NOMO-1 treated with DMSO at 0.1 percent for 48 hours (cell line): ENCODE data around the gene LPP.

Source experiments
- DNase-seq: peaks from one replicate; lab custom pipeline; 2025; ENCODE audit not compliant: unreplicated experiment; lab: John Stamatoyannopoulos, UW

The LPP gene

GRCh38 chr3:188533612-188534357 lies 379.8 kb downstream of the LPP start:
- no peak for DNase-seq

- DNase-seq: no peak
Measured at GRCh38 chr3:188534633-188535032, 380.7 kb downstream of the LPP start.

- peak; percentile 33 for DNase-seq
Measured at GRCh38 chr3:188537606-188538005, 383.6 kb downstream of the LPP start.

GRCh38 chr3:188539037-188539436 lies 385.1 kb downstream of the LPP start:
- no peak for DNase-seq

DNA sequence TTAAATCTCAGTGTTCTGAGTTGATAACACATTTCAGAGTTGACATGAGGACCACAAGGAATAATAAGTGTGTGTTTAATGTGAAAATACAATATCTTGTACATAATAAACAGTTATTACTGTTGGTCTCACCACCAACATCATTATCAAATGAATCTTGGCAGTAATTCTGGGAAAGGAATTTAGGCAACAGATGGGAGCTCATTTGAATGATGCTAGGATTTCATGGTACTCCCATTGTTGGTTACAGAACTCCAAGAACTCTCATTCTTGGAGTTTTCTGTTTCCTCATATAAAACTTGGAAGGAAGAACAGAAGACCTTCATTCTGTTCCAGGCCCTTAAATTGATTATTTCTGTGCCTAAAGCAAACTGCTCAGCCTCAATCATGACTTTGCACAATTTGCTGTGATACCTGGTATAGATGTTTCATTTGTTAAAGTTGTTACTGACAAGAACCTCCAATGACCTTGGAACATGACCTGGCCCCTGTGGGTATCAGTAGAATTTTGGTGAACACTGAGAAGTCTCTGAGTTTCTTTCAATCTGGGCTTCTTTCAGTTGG lies 385.8 kb downstream of the LPP start:
- no peak for DNase-seq

DNA sequence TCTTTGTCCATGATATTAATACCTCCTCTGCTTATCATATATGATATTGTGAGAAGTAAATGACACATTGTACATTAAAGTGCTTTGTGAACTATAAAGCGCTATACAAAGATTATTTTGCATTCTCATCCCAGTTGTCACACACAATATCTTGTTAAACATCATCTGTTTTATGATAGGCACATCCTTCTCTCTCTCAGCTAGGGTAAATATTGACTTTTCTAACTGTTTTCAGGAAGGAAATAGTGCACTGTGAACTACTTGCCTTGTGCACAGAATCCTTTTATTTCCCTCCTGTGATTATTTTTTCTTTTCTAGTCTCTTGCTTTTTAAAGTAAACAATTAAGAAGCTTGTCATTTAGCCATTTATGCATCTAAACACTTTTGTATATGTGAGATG lies 388.2 kb downstream of the LPP start:
- no peak for DNase-seq

- no peak for DNase-seq
Measured at GRCh38 chr3:188544012-188544411, 390.1 kb downstream of the LPP start.

GRCh38 chr3:188546835-188547670 lies 393.1 kb downstream of the LPP start:
- no peak for DNase-seq

DNA sequence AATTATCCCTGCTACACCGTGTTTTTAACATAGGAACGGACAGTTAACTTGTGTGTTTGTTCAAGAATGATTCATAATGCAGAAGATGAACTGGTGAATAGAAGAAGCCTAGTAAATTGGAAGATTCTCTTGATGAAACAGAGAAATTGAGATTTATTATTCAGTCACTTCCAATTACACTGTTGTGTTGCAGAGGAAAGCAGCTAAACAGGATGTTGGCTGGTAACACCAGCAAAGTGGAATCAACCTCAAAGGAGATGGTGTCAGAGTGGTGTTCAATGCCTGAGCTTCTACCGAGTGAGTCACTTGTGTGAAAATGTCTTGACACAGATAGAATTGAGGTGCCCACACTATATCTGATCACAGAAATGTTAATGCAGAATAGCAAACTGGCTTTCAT lies 399.6 kb downstream of the LPP start:
- no peak for DNase-seq

GRCh38 chr3:188554404-188554803 lies 400.4 kb downstream of the LPP start:
- DNase-seq: no peak

- peak; percentile 6 for DNase-seq
Measured at GRCh38 chr3:188557235-188557634, 403.3 kb downstream of the LPP start.

GRCh38 chr3:188558343-188559071 lies 404.6 kb downstream of the LPP start:
- no peak for DNase-seq

DNA sequence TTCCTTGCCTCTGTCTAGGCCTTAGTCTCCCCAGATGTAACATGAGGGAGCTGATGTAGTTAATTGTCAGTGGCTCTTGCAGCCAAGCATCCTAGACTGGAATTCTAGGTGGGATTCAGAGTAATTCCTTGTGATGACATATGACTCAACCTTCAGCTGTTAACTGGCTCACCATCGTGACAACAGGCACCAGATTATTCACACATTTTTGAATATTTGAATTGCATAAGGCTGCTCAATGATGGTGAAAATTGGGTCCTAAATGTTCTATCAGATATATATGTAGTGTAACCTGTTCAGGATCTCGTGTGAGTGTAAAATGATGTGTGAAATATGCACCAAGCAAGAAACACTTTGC lies 405.1 kb downstream of the LPP start:
- no peak for DNase-seq

DNA sequence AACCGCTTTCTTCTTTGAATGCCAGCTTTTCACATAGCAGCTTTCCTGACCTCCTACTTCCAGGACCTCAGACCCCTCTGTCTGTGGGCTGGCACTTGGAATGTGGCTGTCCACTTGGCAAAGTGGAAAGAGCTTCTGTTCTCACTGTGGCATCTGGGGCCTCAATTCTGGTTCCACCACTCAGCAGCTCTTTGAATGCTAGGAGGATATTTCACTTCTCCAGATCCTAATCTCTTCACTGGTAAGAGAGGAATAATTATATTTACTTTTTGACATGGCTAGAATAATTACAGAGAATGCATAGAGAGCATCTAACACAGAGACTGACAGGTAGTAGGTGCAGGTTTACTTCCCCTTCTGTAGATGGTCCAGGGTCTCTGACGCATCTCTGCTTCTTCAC lies 405.9 kb downstream of the LPP start:
- DNase-seq: no peak

DNA sequence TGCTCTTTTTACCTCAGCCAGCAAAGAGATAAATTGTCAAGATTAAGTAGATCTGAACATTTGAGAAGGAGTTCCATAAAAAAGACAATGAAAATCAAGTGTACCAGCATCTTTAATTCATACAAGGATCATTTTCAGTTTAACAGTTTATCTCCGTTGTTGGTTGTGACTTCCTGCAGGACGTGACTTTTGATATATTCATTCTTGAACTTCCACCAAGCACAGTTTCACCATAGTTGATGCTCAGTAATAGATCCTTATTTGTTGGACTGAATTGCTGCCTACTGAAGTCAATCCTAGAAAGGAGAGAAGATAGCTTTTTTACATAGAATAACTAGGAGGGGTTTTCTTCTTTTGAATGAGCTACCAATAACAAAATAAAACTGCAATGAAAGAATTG lies 408.2 kb downstream of the LPP start:
- peak; percentile 4 for DNase-seq

- DNase-seq: no peak
Measured at GRCh38 chr3:188567478-188568195, 413.7 kb downstream of the LPP start.

DNA sequence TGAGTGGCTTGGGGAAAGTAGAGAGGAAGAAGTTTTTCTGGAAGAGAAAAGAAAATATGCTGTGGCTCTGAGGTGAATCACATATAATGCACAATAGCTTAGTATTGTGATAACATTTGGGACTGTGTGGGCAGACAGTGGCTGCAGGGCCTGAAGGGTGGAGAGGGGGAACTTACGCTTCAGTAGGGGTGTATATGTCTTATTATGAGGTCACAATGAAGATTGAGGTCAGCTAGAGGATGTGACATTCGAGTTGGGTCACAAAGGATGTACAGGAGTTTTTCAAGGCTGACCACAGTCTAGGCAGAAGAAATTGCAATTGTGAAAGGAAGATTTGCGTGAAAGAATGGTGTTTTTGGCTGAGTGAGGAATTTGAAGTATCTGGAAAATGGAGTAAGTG lies 414.8 kb downstream of the LPP start:
- no peak for DNase-seq

GRCh38 chr3:188571531-188572095 lies 417.7 kb downstream of the LPP start:
- DNase-seq: no peak

GRCh38 chr3:188573291-188573940 lies 419.5 kb downstream of the LPP start:
- DNase-seq: peak; percentile 79

- no peak for DNase-seq
Measured at GRCh38 chr3:188573956-188574355, 420.0 kb downstream of the LPP start.
